Activated CD8-positive, alpha-beta T cell treated with anti-CD3 and anti-CD28 coated beads for 36 hours (primary cell): ENCODE measurements around the gene SEC14L2. TPM values are rescaled to one million over a fixed set of nuclear protein-coding genes. Genes with fewer than 3 reads are reported as not detected.
"Not testable (repeated sequence)": the region's sequence is repeated elsewhere in the genome, so short reads cannot be mapped to it uniquely, and the experiment has no call there.

Experiments used
- ATAC-seq: fragments of 200-7000 bp; cut with Tn5 transposase; one replicate; pipeline ENCODE4 v1.10.0; 2021; ENCODE audit warnings: mild to moderate bottlenecking, moderate library complexity
- CTCF ChIA-PET: fragments of 350-600 bp; sonication (Branson Sonifier 250); formaldehyde crosslinking; loops from one replicate; lab custom pipeline; 2021; ENCODE audit warnings: antibody characterized with exemption; lab: Charles Lee
- POLR2A ChIA-PET: fragments of 350-600 bp; sonication (Branson Sonifier 250); formaldehyde crosslinking; loops from one replicate; lab custom pipeline; 2021; ENCODE audit warnings: antibody characterized with exemption; lab: Charles Lee
- DNase-seq: peaks from one replicate; pipeline ENCODE4 v3.0.0-alpha.2; 2020
- H3K27ac Mint-ChIP-seq: one replicate; pipeline ENCODE4 v1.8.0; 2021; ENCODE audit warnings: mild to moderate bottlenecking, mixed read lengths
- H3K27me3 Mint-ChIP-seq: one replicate; pipeline ENCODE4 v1.8.0; 2021; ENCODE audit warnings: mixed read lengths
- H3K36me3 Mint-ChIP-seq: one replicate; pipeline ENCODE4 v1.8.0; 2021; ENCODE audit warnings: low read depth, mixed read lengths
- H3K4me1 Mint-ChIP-seq: one replicate; pipeline ENCODE4 v1.8.0; 2021; ENCODE audit warnings: low read depth, mixed read lengths
- H3K4me3 Mint-ChIP-seq: one replicate; pipeline ENCODE4 v1.8.0; 2021; ENCODE audit warnings: mild to moderate bottlenecking, moderate library complexity, mixed read lengths
- H3K9me3 Mint-ChIP-seq: one replicate; pipeline ENCODE4 v1.8.0; 2021; ENCODE audit warnings: mixed read lengths
- intact Hi-C: fragments of 100-400 bp; cut with micrococcal nuclease; formaldehyde crosslinking; loops from one replicate; pipeline ENCODE4 v1.10.0; 2022
- total RNA-seq, 2 experiments: library from RNA; stranded (reverse); gene quantifications; one replicate each; pipeline ENCODE4 v1.2.3, GENCODE V29; 2021
- TF ChIP-seq, protein P1 (sequence below): fragments of 200-600 bp; IDR thresholded peaks from one replicate; pipeline ENCODE4 v1.8.0; 2022; ENCODE audit warnings: antibody characterized with exemption, mild to moderate bottlenecking

Gene SEC14L2
- total RNA-seq, 2 experiments from 2014 or later, result 15.1 to 15.4 TPM

DNA sequence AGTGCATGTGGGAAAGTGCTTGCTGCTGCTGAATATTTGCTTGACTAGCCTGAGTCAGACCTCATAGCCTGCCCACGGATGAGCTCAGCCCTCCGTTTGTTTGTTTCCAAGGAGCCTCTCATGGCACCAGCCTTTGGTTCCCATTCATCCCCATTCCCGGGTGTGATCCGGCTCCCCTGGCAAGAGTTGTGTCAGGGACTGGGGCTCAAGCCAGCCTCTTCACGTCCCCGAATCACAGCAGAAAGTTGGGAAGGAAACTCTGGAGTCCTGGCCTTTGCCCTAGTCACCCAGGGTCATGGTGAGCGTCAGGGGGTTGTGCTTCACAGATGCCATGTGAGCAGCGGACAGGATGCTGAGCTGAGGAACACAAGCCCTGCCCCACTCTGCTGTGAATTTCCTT, 61.2 kb downstream of the SEC14L2 start:
- no peaks in the 10 kb centered on the region for H3K9me3 Mint-ChIP-seq
- H3K27me3 Mint-ChIP-seq, result peaks cover 1% of the 10 kb centered on the region
- ATAC-seq (no peak), DNase-seq (no peak)
- intact Hi-C loops, result no loop called here
- TF ChIP-seq, protein P1, sequence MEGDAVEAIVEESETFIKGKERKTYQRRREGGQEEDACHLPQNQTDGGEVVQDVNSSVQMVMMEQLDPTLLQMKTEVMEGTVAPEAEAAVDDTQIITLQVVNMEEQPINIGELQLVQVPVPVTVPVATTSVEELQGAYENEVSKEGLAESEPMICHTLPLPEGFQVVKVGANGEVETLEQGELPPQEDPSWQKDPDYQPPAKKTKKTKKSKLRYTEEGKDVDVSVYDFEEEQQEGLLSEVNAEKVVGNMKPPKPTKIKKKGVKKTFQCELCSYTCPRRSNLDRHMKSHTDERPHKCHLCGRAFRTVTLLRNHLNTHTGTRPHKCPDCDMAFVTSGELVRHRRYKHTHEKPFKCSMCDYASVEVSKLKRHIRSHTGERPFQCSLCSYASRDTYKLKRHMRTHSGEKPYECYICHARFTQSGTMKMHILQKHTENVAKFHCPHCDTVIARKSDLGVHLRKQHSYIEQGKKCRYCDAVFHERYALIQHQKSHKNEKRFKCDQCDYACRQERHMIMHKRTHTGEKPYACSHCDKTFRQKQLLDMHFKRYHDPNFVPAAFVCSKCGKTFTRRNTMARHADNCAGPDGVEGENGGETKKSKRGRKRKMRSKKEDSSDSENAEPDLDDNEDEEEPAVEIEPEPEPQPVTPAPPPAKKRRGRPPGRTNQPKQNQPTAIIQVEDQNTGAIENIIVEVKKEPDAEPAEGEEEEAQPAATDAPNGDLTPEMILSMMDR, result no peak
- POLR2A ChIA-PET, result interaction anchor here (1.9 kb wide), 1 partner anchor 52 kb away, joined by 4 read pairs; no protein-coding TSS in a partner anchor
- no peaks in the 10 kb centered on the region for H3K4me1 Mint-ChIP-seq
- H3K27ac Mint-ChIP-seq, result no peak overlapping the region
- no peak overlapping the region for H3K4me3 Mint-ChIP-seq
- H3K36me3 Mint-ChIP-seq, result no peaks in the 10 kb centered on the region
- CTCF ChIA-PET, result interaction anchor here (1.0 kb wide), 1 partner anchor 28 kb away, joined by 3 read pairs; no protein-coding TSS in a partner anchor

DNA sequence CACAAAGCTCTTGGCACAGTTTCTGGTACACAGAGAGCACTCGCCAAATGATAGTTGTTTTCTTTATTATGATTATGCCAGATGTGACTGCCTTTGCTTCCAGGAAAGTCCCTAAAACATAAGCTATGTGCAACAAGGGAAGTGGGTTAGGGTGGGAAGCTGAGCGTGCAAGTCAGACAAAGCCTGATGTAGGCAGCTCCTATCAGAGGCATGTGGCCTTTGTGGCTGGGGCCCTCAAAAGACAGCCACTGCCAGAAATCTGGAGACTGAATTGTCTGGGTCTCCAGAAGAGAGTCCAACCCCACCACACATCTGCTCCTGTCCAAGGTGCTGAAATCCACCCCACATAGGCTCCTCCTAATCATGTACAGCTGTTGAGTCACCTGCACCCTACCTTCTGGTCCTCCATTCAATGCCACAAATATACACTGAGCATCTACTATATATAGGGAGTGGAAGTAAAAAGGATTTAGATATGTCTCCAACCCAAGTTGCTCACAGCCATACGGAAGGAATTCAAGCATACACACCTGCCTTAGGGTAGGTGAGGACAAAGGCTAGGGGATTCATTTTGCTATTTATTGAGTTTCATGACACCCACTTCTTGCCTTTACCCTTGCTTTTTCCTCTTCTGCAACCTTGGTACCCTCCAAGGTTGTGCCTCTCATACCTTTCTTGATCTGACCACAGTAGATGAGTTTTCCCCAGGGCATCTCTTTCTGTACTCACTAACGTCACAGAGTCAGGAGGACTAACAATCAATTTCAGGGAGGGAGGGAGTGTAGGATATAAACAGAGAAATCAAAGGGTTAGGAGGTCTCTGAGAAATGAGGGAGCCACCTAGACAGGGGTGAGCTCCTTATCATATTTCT, 62.6 kb downstream of the SEC14L2 start:
- peak; percentile 56 for DNase-seq
- peaks cover 1% of the 10 kb centered on the region for H3K27me3 Mint-ChIP-seq
- no peaks in the 10 kb centered on the region for H3K4me1 Mint-ChIP-seq
- TF ChIP-seq, protein P1, result no peak
- CTCF ChIA-PET, result interaction anchor here (0.7 kb wide), 1 partner anchor 28 kb away, joined by 3 read pairs; no protein-coding TSS in a partner anchor
- no peaks in the 10 kb centered on the region for H3K36me3 Mint-ChIP-seq
- peak; percentile 47 for ATAC-seq
- no peak overlapping the region for H3K4me3 Mint-ChIP-seq
- H3K27ac Mint-ChIP-seq, result no peak overlapping the region
- POLR2A ChIA-PET, result interaction anchor here (1.9 kb wide), 1 partner anchor 54 kb away, joined by 4 read pairs; no protein-coding TSS in a partner anchor
- no peaks in the 10 kb centered on the region for H3K9me3 Mint-ChIP-seq
- intact Hi-C loops, result no loop called here

DNA sequence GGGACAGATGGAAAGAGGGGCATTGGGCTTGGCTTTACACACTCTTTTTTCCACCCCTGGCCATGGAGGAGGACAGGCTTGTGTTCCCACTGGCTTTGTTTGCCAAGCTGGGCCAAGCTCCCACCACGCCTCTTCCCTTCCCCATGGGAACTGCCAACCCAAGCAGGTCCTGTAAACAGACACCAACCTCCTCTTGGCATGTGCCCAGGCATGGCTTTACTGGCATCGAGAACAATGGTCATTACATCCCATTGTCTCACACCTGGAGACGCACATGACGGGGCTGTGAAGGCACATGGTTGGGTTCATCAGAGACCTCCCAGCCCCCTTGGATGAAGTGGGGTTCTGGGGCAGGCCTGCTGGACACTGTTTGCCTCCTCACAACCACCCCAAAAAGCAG, 63.3 kb downstream of the SEC14L2 start:
- intact Hi-C loops, result no loop called here
- no peaks in the 10 kb centered on the region for H3K4me1 Mint-ChIP-seq
- peaks cover 1% of the 10 kb centered on the region for H3K27me3 Mint-ChIP-seq
- TF ChIP-seq, protein P1, result no peak
- no peak overlapping the region for H3K27ac Mint-ChIP-seq
- H3K9me3 Mint-ChIP-seq, result no peaks in the 10 kb centered on the region
- H3K4me3 Mint-ChIP-seq, result no peak overlapping the region
- POLR2A ChIA-PET, result no interaction called here
- CTCF ChIA-PET, result no interaction called here
- ATAC-seq (no peak), DNase-seq (no peak)
- H3K36me3 Mint-ChIP-seq, result no peaks in the 10 kb centered on the region

DNA sequence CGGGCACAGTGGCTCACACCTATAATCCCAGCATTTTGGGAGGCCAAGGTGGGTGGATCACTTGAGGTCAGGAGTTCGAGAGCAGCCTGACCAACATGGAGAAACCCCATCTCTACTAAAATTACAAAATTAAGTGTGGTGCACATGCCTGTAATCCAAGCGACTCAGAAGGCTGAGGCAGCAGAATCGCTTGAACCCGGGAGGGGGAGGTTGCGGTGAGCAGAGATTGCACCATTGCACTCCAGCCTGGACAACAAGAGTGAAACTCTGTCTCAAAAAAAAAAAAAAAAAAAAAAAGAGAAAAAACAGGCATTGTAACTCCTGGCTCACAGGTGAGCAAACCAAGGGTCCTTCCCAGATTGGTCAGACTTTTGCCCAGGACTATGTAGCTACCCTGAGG, 63.7 kb downstream of the SEC14L2 start:
- ATAC-seq, H3K9me3 Mint-ChIP-seq, H3K27ac Mint-ChIP-seq, intact Hi-C loops, H3K4me3 Mint-ChIP-seq, CTCF ChIA-PET, DNase-seq, H3K36me3 Mint-ChIP-seq, POLR2A ChIA-PET, H3K4me1 Mint-ChIP-seq, H3K27me3 Mint-ChIP-seq: not testable (repeated sequence)

DNA sequence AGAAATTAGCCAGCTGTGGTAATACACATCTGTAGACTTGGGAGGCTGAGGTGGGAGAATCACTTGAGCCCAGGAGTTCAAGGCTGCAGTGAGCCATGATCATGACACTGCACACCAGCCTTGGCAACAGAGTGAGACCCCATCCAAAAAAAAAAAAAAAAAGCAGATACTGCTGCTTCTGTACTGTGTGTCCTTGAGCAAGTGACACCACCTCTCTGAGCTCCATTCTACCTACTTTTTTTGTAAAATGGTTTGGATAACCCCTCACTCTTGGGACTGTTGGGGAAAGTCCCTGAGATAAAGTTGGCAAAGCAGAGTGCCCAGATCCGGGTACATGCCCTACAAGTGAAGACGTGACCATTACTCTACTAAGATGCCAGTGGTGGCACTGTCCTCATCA, 72.3 kb downstream of the SEC14L2 start:
- H3K9me3 Mint-ChIP-seq, result no peaks in the 10 kb centered on the region
- CTCF ChIA-PET, result interaction anchor here (0.6 to 1.3 kb wide), 3 partner anchors 15 to 137 kb away, joined by 3 to 4 read pairs (median 3); no protein-coding TSS in a partner anchor
- ATAC-seq, result no peak

More for the DNA sequence above, 72.3 kb downstream of the SEC14L2 start:
- Mint-ChIP-seq H3K4me3 (no peak overlapping the region), H3K27ac (no peak overlapping the region), H3K4me1 (no peaks in the 10 kb centered on the region), H3K27me3 (peaks cover 11% of the 10 kb centered on the region), H3K36me3 (no peaks in the 10 kb centered on the region)
- POLR2A ChIA-PET, result interaction anchor here (1.1 kb wide), 1 partner anchor 72 kb away, joined by 3 read pairs; the partner anchor contains the start of gene SEC14L2
- intact Hi-C loops, result no loop called here
- no peak for DNase-seq
- TF ChIP-seq, protein P1, result no peak
